AG10803 (cell line): ENCODE data around the gene ZNF579.
A peak's percentile ranks its signal among the peaks of the same experiment; 100 is the strongest.
"Not testable (repeated sequence)": the region's sequence is repeated elsewhere in the genome, so short reads cannot be mapped to it uniquely, and the experiment has no call there.

Experiments
- DNase-seq: peaks from one replicate; pipeline ENCODE4 v3.0.0; 2010; ENCODE audit warnings: low read depth
- H3K4me3 ChIP-seq: 2 replicates; pipeline ENCODE4 v1.5.1; 2011; ENCODE audit warnings: mild to moderate bottlenecking, low read length, control low read depth
- TF ChIP-seq, protein P1 (sequence below): conservative IDR thresholded peaks from 2 replicates; pipeline ENCODE4 v1.5.1; 2011; ENCODE audit warnings: mild to moderate bottlenecking, low read length, control low read depth, inconsistent platforms

The ZNF579 gene

DNA sequence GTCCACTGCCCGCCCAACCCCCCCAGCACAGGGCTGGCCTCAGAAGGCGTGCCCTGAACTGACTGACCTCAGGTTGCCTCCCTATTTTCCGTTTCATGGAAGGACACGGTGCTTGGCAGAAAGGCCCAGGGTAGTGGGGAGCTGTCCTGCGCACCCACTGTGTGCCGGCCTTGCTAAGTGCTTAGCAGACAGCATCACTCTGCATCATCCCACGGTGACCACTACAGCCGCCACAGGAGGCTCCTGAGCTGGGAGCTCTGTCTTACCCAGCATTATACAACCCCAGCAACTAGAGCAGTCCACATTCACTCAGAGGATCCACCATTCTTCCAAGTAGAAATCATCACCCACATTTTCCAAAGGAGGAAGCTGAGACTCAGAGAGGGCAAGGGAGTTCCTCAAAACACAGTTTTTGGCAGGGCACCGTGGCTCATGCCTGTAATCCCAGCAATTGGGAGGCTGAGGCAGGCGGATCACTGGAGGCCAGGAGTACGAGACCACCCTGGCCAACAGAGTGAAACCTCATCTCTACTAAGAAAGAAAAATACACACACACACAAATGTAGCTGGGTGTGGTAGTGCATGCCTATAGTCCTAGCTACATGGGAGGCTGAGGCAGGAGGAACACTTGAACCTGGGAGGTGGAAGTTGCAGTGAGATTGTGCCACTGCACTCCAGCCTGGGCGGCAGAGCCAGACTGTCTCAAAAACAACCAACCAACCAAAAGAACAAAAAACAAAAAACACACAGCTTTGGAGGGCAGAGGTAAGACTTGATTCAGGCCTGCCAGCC, 45.3 kb downstream of the ZNF579 start:
- no peak for DNase-seq
- H3K4me3 ChIP-seq: no peak overlapping the region
- TF ChIP-seq, protein P1, sequence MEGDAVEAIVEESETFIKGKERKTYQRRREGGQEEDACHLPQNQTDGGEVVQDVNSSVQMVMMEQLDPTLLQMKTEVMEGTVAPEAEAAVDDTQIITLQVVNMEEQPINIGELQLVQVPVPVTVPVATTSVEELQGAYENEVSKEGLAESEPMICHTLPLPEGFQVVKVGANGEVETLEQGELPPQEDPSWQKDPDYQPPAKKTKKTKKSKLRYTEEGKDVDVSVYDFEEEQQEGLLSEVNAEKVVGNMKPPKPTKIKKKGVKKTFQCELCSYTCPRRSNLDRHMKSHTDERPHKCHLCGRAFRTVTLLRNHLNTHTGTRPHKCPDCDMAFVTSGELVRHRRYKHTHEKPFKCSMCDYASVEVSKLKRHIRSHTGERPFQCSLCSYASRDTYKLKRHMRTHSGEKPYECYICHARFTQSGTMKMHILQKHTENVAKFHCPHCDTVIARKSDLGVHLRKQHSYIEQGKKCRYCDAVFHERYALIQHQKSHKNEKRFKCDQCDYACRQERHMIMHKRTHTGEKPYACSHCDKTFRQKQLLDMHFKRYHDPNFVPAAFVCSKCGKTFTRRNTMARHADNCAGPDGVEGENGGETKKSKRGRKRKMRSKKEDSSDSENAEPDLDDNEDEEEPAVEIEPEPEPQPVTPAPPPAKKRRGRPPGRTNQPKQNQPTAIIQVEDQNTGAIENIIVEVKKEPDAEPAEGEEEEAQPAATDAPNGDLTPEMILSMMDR: no peak

- DNase-seq, H3K4me3 ChIP-seq: not testable (repeated sequence)
These were observed 46.4 kb downstream of the ZNF579 start for GRCh38 chr19:55534280-55534679.

DNA sequence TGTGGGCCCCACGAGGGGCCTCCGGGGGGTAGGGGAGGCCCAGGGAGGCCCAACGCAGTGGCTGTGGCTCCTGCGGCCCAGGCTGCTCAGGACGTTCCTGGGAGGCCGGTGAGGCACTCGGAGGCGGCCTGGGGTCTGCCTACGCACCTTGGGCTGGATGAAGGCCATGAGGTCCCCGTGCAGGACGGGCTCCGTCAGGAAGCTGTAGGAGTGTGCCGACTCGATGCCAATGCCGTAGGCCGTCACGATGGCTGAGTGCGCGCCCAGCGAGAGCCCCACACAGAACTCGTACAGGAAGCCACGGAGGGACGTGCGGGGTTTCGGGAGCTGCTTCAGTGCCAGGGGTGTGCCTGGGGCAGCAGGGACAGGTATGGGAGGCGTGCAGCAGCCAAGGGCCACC, 49.7 kb downstream of the ZNF579 start:
- no peak overlapping the region for H3K4me3 ChIP-seq
- TF ChIP-seq, protein P1: no peak
- DNase-seq: no peak

- TF ChIP-seq, protein P1: no peak
- H3K4me3 ChIP-seq: no peak overlapping the region
- no peak for DNase-seq
These were observed 50.9 kb downstream of the ZNF579 start for GRCh38 chr19:55529636-55530234.

GRCh38 chr19:55528030-55528803, 52.4 kb downstream of the ZNF579 start:
- TF ChIP-seq, protein P1: peak; percentile 27; the same call in 1 of the 2 replicates
- peak; percentile 37 for DNase-seq
- no peak overlapping the region for H3K4me3 ChIP-seq

DNA sequence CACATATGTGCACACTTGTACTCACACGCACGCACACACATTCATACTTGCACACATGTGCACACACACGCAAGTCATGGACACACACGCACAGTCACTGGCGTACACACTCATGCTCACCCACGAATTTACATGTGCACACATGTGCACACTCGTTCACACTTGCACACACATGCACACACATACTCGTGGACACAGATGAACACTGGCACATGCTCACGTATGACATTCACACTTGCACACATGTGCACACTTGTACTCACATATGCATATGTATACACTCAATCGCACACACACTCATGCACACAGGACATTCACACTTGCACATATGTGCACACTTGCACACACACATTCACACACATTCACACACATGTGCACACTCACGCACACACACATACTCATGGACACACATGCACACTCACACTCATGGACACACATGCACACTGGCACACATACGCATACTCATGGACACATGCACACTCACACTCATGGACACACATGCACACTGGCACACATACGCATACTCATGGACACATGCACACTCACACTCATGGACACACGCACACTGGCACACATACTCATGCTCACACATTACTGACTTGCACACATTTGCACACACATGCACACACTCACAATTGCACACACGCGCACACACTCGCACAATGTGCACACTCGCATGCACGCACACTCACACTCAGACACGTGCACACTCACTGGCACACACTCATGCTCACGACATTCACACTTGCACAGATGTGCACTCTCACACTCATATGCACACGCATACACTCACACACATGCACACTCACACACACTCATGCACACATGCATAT, 53.2 kb downstream of the ZNF579 start:
- TF ChIP-seq, protein P1: no peak
- no peak for DNase-seq
- H3K4me3 ChIP-seq: no peak overlapping the region
